C4-2B (cell line): ENCODE measurements around the gene OR4E2.

Source experiments
- CTCF ChIP-seq: fragments of 450-650 bp; conservative IDR thresholded peaks from 2 replicates; pipeline ENCODE4 v1.5.1; 2017; ENCODE audit warnings: mild to moderate bottlenecking
- ZFX ChIP-seq: fragments of 450-650 bp; IDR thresholded peaks from 2 replicates; pipeline ENCODE4 v1.6.1; 2017

GRCh38 chr14:21669284-21669683 is 15.6 kb downstream of the OR4E2 start:
- TF ChIP-seq CTCF (no peak), ZFX (no peak)
